ENCODE measurements around the gene PDZRN3.

Gene PDZRN3

GRCh38 chr3:73449774-73450173, 175.0 kb downstream of the PDZRN3 start:
- no peaks in the 10 kb centered on the region for H3K9me3 ChIP-seq (ENCODE audit: control insufficient read depth in 1 of 2, low read length in 2 of 2)
- H3K36me3 ChIP-seq (ENCODE audit: control insufficient read depth in 1 of 2, insufficient read depth in 2 of 2, low read length in 2 of 2): no peaks in the 10 kb centered on the region
- no peak overlapping the region for H3K9ac ChIP-seq (ENCODE audit: low read depth in 1 of 2, low read length in 2 of 2)
- H3K4me3 ChIP-seq (ENCODE audit: low read depth in 1 of 2, low read length in 2 of 2): no peak overlapping the region
- no peak overlapping the region for H3K27ac ChIP-seq (ENCODE audit: low read depth, low read length)
- H3K27me3 ChIP-seq (ENCODE audit: control insufficient read depth in 1 of 2, insufficient read depth in 2 of 2, low read length in 2 of 2): no peaks in the 10 kb centered on the region
- peaks cover 12 to 26% of the 10 kb centered on the region in 2 donors for H3K4me1 ChIP-seq (ENCODE audit: control insufficient read depth in 1 of 2, insufficient read depth in 2 of 2, low read length in 2 of 2)

- Histone ChIP-seq H3K4me3 (ENCODE audit: low read depth in 1 of 2, low read length in 2 of 2) (no peak overlapping the region), H3K36me3 (ENCODE audit: control insufficient read depth in 1 of 2, insufficient read depth in 2 of 2, low read length in 2 of 2) (no peaks in the 10 kb centered on the region), H3K4me1 (ENCODE audit: control insufficient read depth in 1 of 2, insufficient read depth in 2 of 2, low read length in 2 of 2) (peaks cover 12 to 26% of the 10 kb centered on the region in 2 donors), H3K9ac (ENCODE audit: low read depth in 1 of 2, low read length in 2 of 2) (no peak overlapping the region), H3K9me3 (ENCODE audit: control insufficient read depth in 1 of 2, low read length in 2 of 2) (no peaks in the 10 kb centered on the region), H3K27ac (ENCODE audit: low read depth, low read length) (peak overlapping the region; percentile 8), H3K27me3 (ENCODE audit: control insufficient read depth in 1 of 2, insufficient read depth in 2 of 2, low read length in 2 of 2) (no peaks in the 10 kb centered on the region)
These were observed 175.9 kb downstream of the PDZRN3 start for GRCh38 chr3:73448761-73449301.

DNA sequence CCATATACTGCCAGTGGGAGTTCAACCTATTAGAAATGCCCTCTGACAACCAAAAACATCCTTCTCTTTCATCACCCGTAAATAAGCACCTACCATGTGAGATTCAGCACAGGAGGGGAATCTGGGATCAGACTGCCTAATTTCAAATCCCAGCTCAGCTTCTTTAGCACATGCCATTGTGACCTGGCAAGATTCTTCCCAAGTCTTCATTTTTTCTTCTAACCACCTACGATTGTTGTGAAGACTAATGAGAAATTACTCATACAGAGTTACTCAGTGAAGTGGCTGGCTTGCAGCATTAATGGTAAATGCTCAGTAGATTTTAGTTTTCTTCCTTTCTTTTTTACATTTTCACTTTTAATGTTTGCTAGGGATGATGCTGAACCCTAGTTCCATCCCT, 176.7 kb downstream of the PDZRN3 start:
- Histone ChIP-seq H3K36me3 (ENCODE audit: control insufficient read depth in 1 of 2, insufficient read depth in 2 of 2, low read length in 2 of 2) (no peaks in the 10 kb centered on the region), H3K4me1 (ENCODE audit: control insufficient read depth in 1 of 2, insufficient read depth in 2 of 2, low read length in 2 of 2) (peaks cover 12 to 26% of the 10 kb centered on the region in 2 donors), H3K4me3 (ENCODE audit: low read depth in 1 of 2, low read length in 2 of 2) (no peak overlapping the region), H3K9me3 (ENCODE audit: control insufficient read depth in 1 of 2, low read length in 2 of 2) (no peaks in the 10 kb centered on the region), H3K27ac (ENCODE audit: low read depth, low read length) (no peak overlapping the region), H3K27me3 (ENCODE audit: control insufficient read depth in 1 of 2, insufficient read depth in 2 of 2, low read length in 2 of 2) (no peaks in the 10 kb centered on the region), H3K9ac (ENCODE audit: low read depth in 1 of 2, low read length in 2 of 2) (no peak overlapping the region)

DNA sequence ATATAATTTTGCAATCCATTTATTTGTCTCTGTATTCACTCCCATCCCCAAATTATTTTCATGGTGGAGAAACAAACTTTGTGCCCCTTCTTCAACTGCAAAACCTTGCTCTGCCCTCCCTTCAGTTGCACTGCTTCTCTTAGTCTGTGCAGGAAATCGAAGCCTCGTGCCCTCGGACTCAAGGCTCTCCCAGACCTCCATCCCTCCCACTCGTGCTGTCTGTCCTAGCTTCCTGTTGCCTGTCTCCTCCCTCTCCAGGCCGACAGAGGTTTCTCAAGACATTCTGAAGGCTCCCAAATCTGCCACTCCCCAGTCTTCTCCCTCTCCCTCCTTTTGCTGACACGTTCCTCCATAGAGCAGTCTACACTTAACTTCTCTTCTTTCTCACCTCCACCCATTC, 177.6 kb downstream of the PDZRN3 start:
- H3K4me3 ChIP-seq (ENCODE audit: low read depth in 1 of 2, low read length in 2 of 2): no peak overlapping the region
- H3K27ac ChIP-seq (ENCODE audit: low read depth, low read length): no peak overlapping the region
- peaks cover 12 to 23% of the 10 kb centered on the region in 2 donors for H3K4me1 ChIP-seq (ENCODE audit: control insufficient read depth in 1 of 2, insufficient read depth in 2 of 2, low read length in 2 of 2)
- no peaks in the 10 kb centered on the region for H3K27me3 ChIP-seq (ENCODE audit: control insufficient read depth in 1 of 2, insufficient read depth in 2 of 2, low read length in 2 of 2)
- no peaks in the 10 kb centered on the region for H3K36me3 ChIP-seq (ENCODE audit: control insufficient read depth in 1 of 2, insufficient read depth in 2 of 2, low read length in 2 of 2)
- no peak overlapping the region for H3K9ac ChIP-seq (ENCODE audit: low read depth in 1 of 2, low read length in 2 of 2)
- H3K9me3 ChIP-seq (ENCODE audit: control insufficient read depth in 1 of 2, low read length in 2 of 2): no peaks in the 10 kb centered on the region

DNA sequence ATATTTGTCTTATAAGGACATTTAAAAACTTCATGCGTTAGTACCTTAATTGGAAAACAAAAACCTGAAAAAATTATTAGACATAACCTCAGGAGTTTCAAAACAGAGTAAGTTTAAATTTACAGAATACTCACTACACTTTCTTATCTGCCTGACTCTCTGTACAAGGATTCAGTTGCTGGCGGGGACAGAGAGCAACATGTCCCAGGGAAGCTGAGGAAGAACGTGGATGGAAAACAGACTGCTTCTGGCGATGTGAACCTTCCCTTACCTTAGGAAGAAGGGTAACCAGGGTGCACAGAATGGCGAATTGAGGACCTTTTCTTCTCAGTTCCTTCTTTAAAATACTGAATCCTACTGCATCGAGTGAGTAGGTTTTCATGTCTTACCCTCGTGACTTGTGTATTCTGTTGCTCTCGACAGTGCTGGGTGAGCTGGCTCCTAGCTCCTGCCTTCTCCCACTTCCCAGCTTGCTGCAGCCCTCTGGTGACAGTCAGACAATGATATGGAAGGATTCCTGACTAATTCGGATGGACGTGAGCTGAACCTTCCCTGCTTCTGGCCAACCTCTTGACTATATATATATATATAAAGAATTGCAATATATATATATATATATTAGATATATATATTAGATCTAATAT, 178.2 kb downstream of the PDZRN3 start:
- H3K4me1 ChIP-seq (ENCODE audit: control insufficient read depth in 1 of 2, insufficient read depth in 2 of 2, low read length in 2 of 2): peaks cover 8 to 18% of the 10 kb centered on the region in 2 donors
- no peak overlapping the region for H3K27ac ChIP-seq (ENCODE audit: low read depth, low read length)
- no peaks in the 10 kb centered on the region for H3K9me3 ChIP-seq (ENCODE audit: control insufficient read depth in 1 of 2, low read length in 2 of 2)
- no peak overlapping the region for H3K9ac ChIP-seq (ENCODE audit: low read depth in 1 of 2, low read length in 2 of 2)
- no peak overlapping the region for H3K4me3 ChIP-seq (ENCODE audit: low read depth in 1 of 2, low read length in 2 of 2)
- no peaks in the 10 kb centered on the region for H3K27me3 ChIP-seq (ENCODE audit: control insufficient read depth in 1 of 2, insufficient read depth in 2 of 2, low read length in 2 of 2)
- no peaks in the 10 kb centered on the region for H3K36me3 ChIP-seq (ENCODE audit: control insufficient read depth in 1 of 2, insufficient read depth in 2 of 2, low read length in 2 of 2)

- no peak overlapping the region for H3K27ac ChIP-seq (ENCODE audit: low read depth, low read length)
- no peaks in the 10 kb centered on the region for H3K36me3 ChIP-seq (ENCODE audit: control insufficient read depth in 1 of 2, insufficient read depth in 2 of 2, low read length in 2 of 2)
- H3K9ac ChIP-seq (ENCODE audit: low read depth in 1 of 2, low read length in 2 of 2): no peak overlapping the region
- H3K4me3 ChIP-seq (ENCODE audit: low read depth in 1 of 2, low read length in 2 of 2): no peak overlapping the region
- H3K4me1 ChIP-seq (ENCODE audit: control insufficient read depth in 1 of 2, insufficient read depth in 2 of 2, low read length in 2 of 2): no peaks in the 10 kb centered on the region
- no peaks in the 10 kb centered on the region for H3K9me3 ChIP-seq (ENCODE audit: control insufficient read depth in 1 of 2, low read length in 2 of 2)
- H3K27me3 ChIP-seq (ENCODE audit: control insufficient read depth in 1 of 2, insufficient read depth in 2 of 2, low read length in 2 of 2): no peaks in the 10 kb centered on the region
These were observed 181.9 kb downstream of the PDZRN3 start for GRCh38 chr3:73442886-73443285.

- no peaks in the 10 kb centered on the region for H3K9me3 ChIP-seq (ENCODE audit: control insufficient read depth in 1 of 2, low read length in 2 of 2)
- no peak overlapping the region for H3K4me3 ChIP-seq (ENCODE audit: low read depth in 1 of 2, low read length in 2 of 2)
- H3K9ac ChIP-seq (ENCODE audit: low read depth in 1 of 2, low read length in 2 of 2): no peak overlapping the region
- no peaks in the 10 kb centered on the region for H3K27me3 ChIP-seq (ENCODE audit: control insufficient read depth in 1 of 2, insufficient read depth in 2 of 2, low read length in 2 of 2)
- H3K4me1 ChIP-seq (ENCODE audit: control insufficient read depth in 1 of 2, insufficient read depth in 2 of 2, low read length in 2 of 2): no peaks in the 10 kb centered on the region
- H3K36me3 ChIP-seq (ENCODE audit: control insufficient read depth in 1 of 2, insufficient read depth in 2 of 2, low read length in 2 of 2): no peaks in the 10 kb centered on the region
- no peak overlapping the region for H3K27ac ChIP-seq (ENCODE audit: low read depth, low read length)
These were observed 182.6 kb downstream of the PDZRN3 start for GRCh38 chr3:73442152-73442551.

DNA sequence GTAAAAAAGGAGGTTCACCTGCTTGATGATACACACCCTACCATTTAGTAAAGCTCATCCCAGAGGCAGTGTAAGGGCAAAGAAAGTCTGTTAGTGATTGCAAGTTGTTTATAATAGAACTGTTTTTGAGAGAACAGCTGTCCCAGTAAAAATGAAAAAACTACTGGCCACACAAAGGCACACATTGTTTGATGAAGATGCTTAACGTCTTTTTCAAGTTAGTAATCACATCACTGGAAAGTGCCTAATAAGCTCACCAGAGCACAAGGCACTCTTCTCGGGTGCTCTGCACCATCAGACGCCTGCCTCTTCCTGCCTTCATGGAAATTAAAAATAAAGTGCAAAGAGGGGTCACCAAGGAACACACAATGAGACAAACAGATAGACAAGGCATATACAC, 186.9 kb downstream of the PDZRN3 start:
- Histone ChIP-seq H3K9ac (ENCODE audit: low read depth in 1 of 2, low read length in 2 of 2) (no peak overlapping the region), H3K4me3 (ENCODE audit: low read depth in 1 of 2, low read length in 2 of 2) (no peak overlapping the region), H3K4me1 (ENCODE audit: control insufficient read depth in 1 of 2, insufficient read depth in 2 of 2, low read length in 2 of 2) (peaks cover 0 to 5% of the 10 kb centered on the region in 2 donors), H3K9me3 (ENCODE audit: control insufficient read depth in 1 of 2, low read length in 2 of 2) (no peaks in the 10 kb centered on the region), H3K27me3 (ENCODE audit: control insufficient read depth in 1 of 2, insufficient read depth in 2 of 2, low read length in 2 of 2) (no peaks in the 10 kb centered on the region), H3K36me3 (ENCODE audit: control insufficient read depth in 1 of 2, insufficient read depth in 2 of 2, low read length in 2 of 2) (no peaks in the 10 kb centered on the region), H3K27ac (ENCODE audit: low read depth, low read length) (no peak overlapping the region)

DNA sequence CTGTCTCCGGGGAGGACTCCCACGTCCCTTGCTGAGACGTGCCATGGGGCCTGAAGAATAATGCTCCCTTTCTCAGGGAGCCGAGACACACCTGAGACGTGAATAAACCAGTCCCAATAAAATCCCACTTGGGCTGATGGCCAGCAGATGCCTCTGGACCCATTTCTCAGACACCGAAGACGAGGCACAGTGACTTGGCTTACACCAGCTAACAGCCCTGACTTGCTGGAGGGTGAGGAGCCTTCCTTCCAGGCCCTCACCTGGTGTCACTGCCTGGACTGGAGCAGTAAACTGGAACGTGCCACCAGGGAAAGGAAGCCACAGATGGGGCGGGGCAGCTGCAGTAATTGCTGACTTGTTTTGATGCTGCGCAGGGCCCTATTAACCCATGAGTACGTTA, 189.7 kb downstream of the PDZRN3 start:
- H3K4me1 ChIP-seq (ENCODE audit: control insufficient read depth in 1 of 2, insufficient read depth in 2 of 2, low read length in 2 of 2): peaks cover 0 to 5% of the 10 kb centered on the region in 2 donors
- H3K27ac ChIP-seq (ENCODE audit: low read depth, low read length): no peak overlapping the region
- H3K4me3 ChIP-seq (ENCODE audit: low read depth in 1 of 2, low read length in 2 of 2): no peak overlapping the region
- H3K27me3 ChIP-seq (ENCODE audit: control insufficient read depth in 1 of 2, insufficient read depth in 2 of 2, low read length in 2 of 2): no peaks in the 10 kb centered on the region
- no peak overlapping the region for H3K9ac ChIP-seq (ENCODE audit: low read depth in 1 of 2, low read length in 2 of 2)
- H3K36me3 ChIP-seq (ENCODE audit: control insufficient read depth in 1 of 2, insufficient read depth in 2 of 2, low read length in 2 of 2): no peaks in the 10 kb centered on the region
- no peaks in the 10 kb centered on the region for H3K9me3 ChIP-seq (ENCODE audit: control insufficient read depth in 1 of 2, low read length in 2 of 2)

DNA sequence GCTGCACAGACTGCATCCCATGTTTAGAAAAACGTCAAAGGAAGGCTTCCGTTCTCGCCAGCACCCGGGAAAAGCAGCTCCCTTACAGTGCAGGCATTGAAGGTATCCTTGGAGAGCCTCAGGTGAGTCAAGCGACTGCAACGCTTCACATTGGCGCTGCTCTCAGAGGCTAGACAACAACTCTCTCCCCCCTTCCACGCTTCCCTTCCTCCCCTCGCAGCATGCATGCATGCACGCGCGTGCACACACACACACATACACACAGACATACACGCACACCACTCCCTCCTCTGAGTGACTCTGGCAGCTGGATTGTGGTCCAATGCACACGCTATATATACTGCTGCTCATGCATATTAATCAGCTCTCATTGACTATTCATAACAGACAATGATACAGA, 191.1 kb downstream of the PDZRN3 start:
- H3K27me3 ChIP-seq (ENCODE audit: control insufficient read depth in 1 of 2, insufficient read depth in 2 of 2, low read length in 2 of 2): no peaks in the 10 kb centered on the region

More for the DNA sequence above, 191.1 kb downstream of the PDZRN3 start:
- H3K4me1 ChIP-seq (ENCODE audit: control insufficient read depth in 1 of 2, insufficient read depth in 2 of 2, low read length in 2 of 2): peaks cover 0 to 5% of the 10 kb centered on the region in 2 donors
- no peak overlapping the region for H3K9ac ChIP-seq (ENCODE audit: low read depth in 1 of 2, low read length in 2 of 2)
- no peaks in the 10 kb centered on the region for H3K36me3 ChIP-seq (ENCODE audit: control insufficient read depth in 1 of 2, insufficient read depth in 2 of 2, low read length in 2 of 2)
- no peak overlapping the region for H3K27ac ChIP-seq (ENCODE audit: low read depth, low read length)
- no peak overlapping the region for H3K4me3 ChIP-seq (ENCODE audit: low read depth in 1 of 2, low read length in 2 of 2)
- H3K9me3 ChIP-seq (ENCODE audit: control insufficient read depth in 1 of 2, low read length in 2 of 2): no peaks in the 10 kb centered on the region

All from duodenal mucosa (tissue), 2 donors.